ENCODE measurements around the gene RPS4Y1.

Gene RPS4Y1

DNA sequence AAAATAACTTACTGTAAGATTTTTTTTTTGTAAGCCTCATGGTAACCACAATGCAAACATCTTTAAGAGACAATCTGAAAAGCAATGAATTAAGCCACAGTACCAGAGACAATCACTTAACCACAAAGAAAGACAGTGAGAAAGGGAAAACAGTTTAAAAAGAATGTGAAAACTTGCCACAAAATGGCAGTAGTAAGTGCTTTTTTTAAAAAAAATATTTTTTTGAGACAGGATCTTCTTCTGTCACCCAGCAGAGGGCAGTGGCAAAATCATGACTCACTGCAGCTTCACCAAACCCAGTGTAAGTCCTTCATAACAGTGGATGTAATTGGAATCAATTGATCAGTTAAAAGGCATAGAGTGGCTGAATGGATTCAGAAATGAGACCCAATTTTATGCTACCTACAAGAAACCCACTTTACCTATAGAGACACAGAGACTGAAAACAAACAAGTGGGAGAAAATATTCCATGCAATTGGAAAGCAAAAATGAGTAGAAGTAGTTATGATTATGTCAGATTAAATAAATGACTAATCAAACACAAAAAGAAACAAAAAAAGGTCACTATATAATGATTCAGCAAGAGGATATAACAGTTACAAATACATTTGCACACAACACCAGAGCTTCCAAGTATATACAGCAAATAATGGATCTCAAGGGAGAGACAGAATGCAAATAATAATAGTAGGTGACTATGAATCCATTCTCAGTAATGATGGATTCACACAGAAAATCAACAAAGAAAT lies 71.8 kb downstream of the RPS4Y1 start:
- Histone ChIP-seq H3K9me3 (ENCODE audit: control insufficient read depth, insufficient read depth, low read depth, low read length) (no peaks in the 10 kb centered on the region), H3K4me1 (ENCODE audit: control insufficient read depth, insufficient read depth, low read length) (no peaks in the 10 kb centered on the region), H3K27ac (ENCODE audit: extremely low read depth, low read depth, low read length) (no peak overlapping the region), H3K36me3 (ENCODE audit: control insufficient read depth in 2 of 2, insufficient read depth in 1 of 2, low read length in 2 of 2) (no peaks in the 10 kb centered on the region), H3K4me3 (ENCODE audit: low read depth, low read length) (no peak overlapping the region)
- ChIA-PET POLR2A (no interaction called here), CTCF (no interaction called here)
- no peak for TF ChIP-seq PRDM1 (tag by site-specific recombination; IDR thresholded peaks at IDR 0.05)
- TF ChIP-seq ZNF341 (tag by site-specific recombination; IDR thresholded peaks at IDR 0.05; ENCODE audit: low read depth): no peak
- TF ChIP-seq OVOL3 (tag by site-specific recombination; IDR thresholded peaks at IDR 0.05): no peak
- no peak for TF ChIP-seq ZNF302 (tag by site-specific recombination; IDR thresholded peaks at IDR 0.05; ENCODE audit: low read depth)
- TF ChIP-seq ZNF184 (tag by site-specific recombination; IDR thresholded peaks at IDR 0.05): no peak
- TF ChIP-seq ZSCAN30 (tag by site-specific recombination; IDR thresholded peaks at IDR 0.05): no peak
- TF ChIP-seq KLF16 (tag by site-specific recombination; IDR thresholded peaks at IDR 0.05): no peak
- TF ChIP-seq, protein P1, sequence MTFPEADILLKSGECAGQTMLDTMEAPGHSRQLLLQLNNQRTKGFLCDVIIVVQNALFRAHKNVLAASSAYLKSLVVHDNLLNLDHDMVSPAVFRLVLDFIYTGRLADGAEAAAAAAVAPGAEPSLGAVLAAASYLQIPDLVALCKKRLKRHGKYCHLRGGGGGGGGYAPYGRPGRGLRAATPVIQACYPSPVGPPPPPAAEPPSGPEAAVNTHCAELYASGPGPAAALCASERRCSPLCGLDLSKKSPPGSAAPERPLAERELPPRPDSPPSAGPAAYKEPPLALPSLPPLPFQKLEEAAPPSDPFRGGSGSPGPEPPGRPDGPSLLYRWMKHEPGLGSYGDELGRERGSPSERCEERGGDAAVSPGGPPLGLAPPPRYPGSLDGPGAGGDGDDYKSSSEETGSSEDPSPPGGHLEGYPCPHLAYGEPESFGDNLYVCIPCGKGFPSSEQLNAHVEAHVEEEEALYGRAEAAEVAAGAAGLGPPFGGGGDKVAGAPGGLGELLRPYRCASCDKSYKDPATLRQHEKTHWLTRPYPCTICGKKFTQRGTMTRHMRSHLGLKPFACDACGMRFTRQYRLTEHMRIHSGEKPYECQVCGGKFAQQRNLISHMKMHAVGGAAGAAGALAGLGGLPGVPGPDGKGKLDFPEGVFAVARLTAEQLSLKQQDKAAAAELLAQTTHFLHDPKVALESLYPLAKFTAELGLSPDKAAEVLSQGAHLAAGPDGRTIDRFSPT (tag by site-specific recombination; IDR thresholded peaks at IDR 0.05): no peak
- no peak for TF ChIP-seq ZBTB48 (tag by site-specific recombination; IDR thresholded peaks at IDR 0.05)
- TF ChIP-seq ZNF529 (tag by site-specific recombination; IDR thresholded peaks at IDR 0.05; ENCODE audit: insufficient replicate concordance): no peak
- TF ChIP-seq, protein P2, sequence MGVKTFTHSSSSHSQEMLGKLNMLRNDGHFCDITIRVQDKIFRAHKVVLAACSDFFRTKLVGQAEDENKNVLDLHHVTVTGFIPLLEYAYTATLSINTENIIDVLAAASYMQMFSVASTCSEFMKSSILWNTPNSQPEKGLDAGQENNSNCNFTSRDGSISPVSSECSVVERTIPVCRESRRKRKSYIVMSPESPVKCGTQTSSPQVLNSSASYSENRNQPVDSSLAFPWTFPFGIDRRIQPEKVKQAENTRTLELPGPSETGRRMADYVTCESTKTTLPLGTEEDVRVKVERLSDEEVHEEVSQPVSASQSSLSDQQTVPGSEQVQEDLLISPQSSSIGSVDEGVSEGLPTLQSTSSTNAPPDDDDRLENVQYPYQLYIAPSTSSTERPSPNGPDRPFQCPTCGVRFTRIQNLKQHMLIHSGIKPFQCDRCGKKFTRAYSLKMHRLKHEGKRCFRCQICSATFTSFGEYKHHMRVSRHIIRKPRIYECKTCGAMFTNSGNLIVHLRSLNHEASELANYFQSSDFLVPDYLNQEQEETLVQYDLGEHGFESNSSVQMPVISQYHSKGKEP (tag by site-specific recombination; IDR thresholded peaks at IDR 0.05): no peak
